ENCODE data around the gene SCGB1D4.
"Not testable (repeated sequence)": the region's sequence is repeated elsewhere in the genome, so short reads cannot be mapped to it uniquely, and the experiment has no call there.

GRCh38 chr11:62326719-62327118 lies 27.8 kb upstream of the SCGB1D4 start:
- not testable (repeated sequence) for TF ChIP-seq ZNF311 (tag by site-specific recombination; IDR thresholded peaks at IDR 0.05; ENCODE audit: borderline replicate concordance); ZNF274 (IDR thresholded peaks at IDR 0.05; ENCODE audit: low read length); ZNF274 (tag by site-specific recombination; IDR thresholded peaks at IDR 0.05; ENCODE audit: borderline replicate concordance); ZNF76 (tag by site-specific recombination; IDR thresholded peaks at IDR 0.05; ENCODE audit: borderline replicate concordance, low read depth); ZNF24 (tag by site-specific recombination; IDR thresholded peaks at IDR 0.05); CTCF (tag by site-specific recombination; IDR thresholded peaks at IDR 0.05); ZBTB8A (tag by site-specific recombination; IDR thresholded peaks at IDR 0.05); ZBTB26 (tag by site-specific recombination; optimal IDR thresholded peaks at IDR 0.05); ZNF394 (tag by site-specific recombination; IDR thresholded peaks at IDR 0.05; ENCODE audit: borderline replicate concordance); SP7 (tag by site-specific recombination; IDR thresholded peaks at IDR 0.05); KLF17 (tag by site-specific recombination; IDR thresholded peaks at IDR 0.05); REST (tag by site-specific recombination; IDR thresholded peaks at IDR 0.05); SP2 (tag by site-specific recombination; IDR thresholded peaks at IDR 0.05)
